Activated CD8-positive, alpha-beta T cell treated with anti-CD3 and anti-CD28 coated beads, Interleukin-2, amount 10 ng/mL, durations not matched to agents 7 days and 5 days (primary cell): Measurements from ENCODE around the gene DTNB. TPM values are rescaled to one million over a fixed set of nuclear protein-coding genes. Genes with fewer than 3 reads are reported as not detected.
"Not testable (repeated sequence)": the region's sequence is repeated elsewhere in the genome, so short reads cannot be mapped to it uniquely, and the experiment has no call there.

Experiments used
- ATAC-seq: fragments of 150-1000 bp; cut with Tn5 transposase; one replicate; pipeline ENCODE4 v1.10.0; 2021; ENCODE audit warnings: moderate library complexity
- CTCF ChIA-PET: fragments of 350-600 bp; sonication (Branson Sonifier 250); formaldehyde crosslinking; loops from one replicate; lab custom pipeline; 2021; ENCODE audit warnings: antibody characterized with exemption; lab: Charles Lee
- POLR2A ChIA-PET: fragments of 350-600 bp; sonication (Branson Sonifier 250); formaldehyde crosslinking; loops from one replicate; lab custom pipeline; 2021; ENCODE audit warnings: antibody characterized with exemption; lab: Charles Lee
- DNase-seq: peaks from one replicate; pipeline ENCODE4 v3.0.0-alpha.2; 2020
- H3K27ac Mint-ChIP-seq: one replicate; pipeline ENCODE4 v1.8.0; 2021; ENCODE audit warnings: mild to moderate bottlenecking, mixed read lengths
- H3K27me3 Mint-ChIP-seq: one replicate; pipeline ENCODE4 v1.8.0; 2021; ENCODE audit warnings: low read depth, mixed read lengths
- H3K36me3 Mint-ChIP-seq: one replicate; pipeline ENCODE4 v1.8.0; 2021; ENCODE audit warnings: low read depth, mixed read lengths
- H3K4me1 Mint-ChIP-seq: one replicate; pipeline ENCODE4 v1.8.0; 2021; ENCODE audit warnings: low read depth, mixed read lengths
- H3K4me3 Mint-ChIP-seq: one replicate; pipeline ENCODE4 v1.8.0; 2021; ENCODE audit warnings: mild to moderate bottlenecking, mixed read lengths
- H3K9me3 Mint-ChIP-seq: one replicate; pipeline ENCODE4 v1.8.0; 2022; ENCODE audit warnings: mixed read lengths; ENCODE audit not compliant: insufficient read depth
- total RNA-seq, 2 experiments: library from RNA; stranded (reverse); gene quantifications; one replicate each; pipeline ENCODE4 v1.2.3, GENCODE V29; 2021

DTNB gene
- total RNA-seq, 2 experiments from 2014 or later: 29.2 to 31.2 TPM

- Mint-ChIP-seq H3K27me3 (no peaks in the 10 kb centered on the region), H3K27ac (no peak overlapping the region), H3K9me3 (no peaks in the 10 kb centered on the region), H3K4me3 (no peak overlapping the region), H3K4me1 (peaks cover 9% of the 10 kb centered on the region), H3K36me3 (peaks cover 6% of the 10 kb centered on the region)
- ChIA-PET POLR2A (no interaction called here), CTCF (interaction anchor here (3.4 kb wide), 1 partner anchor 10 kb away, joined by 15 read pairs; no protein-coding TSS in a partner anchor)
- ATAC-seq (no peak), DNase-seq (no peak)
Measured at GRCh38 chr2:25654801-25655200, 18.6 kb downstream of the DTNB start.

DNA sequence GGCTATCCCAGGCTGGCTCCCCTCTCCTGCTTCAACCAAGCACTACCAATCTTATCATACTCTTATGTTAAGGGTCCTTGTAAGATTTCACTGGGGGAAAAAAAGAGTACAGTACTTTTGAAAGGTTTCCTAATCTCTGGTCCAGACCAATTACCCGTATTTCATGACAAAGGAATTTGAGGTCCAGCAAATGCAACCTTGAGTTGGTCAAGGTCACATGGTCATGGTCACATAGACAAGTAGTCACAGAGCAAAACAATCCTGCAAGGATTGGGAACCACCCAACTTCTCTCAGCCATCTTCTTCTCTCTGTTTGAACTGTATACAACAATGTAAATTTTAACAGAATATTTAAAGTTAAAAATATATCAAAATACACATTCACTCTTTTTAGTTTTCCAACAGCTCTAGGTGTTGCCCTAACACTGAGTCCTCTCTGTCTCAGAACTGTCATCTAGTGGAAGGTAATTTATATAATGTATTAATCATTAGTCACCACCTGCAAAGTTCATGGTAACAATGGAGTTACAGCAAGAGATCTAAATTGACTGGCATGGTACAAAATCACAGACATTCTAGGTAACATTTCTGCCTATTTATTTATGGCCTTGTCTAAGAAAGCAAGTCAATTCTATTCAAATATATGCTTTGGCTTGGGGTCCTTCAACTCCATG is 21.5 kb downstream of the DTNB start:
- Mint-ChIP-seq H3K4me1 (peaks cover 4% of the 10 kb centered on the region), H3K4me3 (no peak overlapping the region), H3K36me3 (peaks cover 8% of the 10 kb centered on the region), H3K27ac (no peak overlapping the region), H3K27me3 (no peaks in the 10 kb centered on the region), H3K9me3 (no peaks in the 10 kb centered on the region)
- ATAC-seq (no peak), DNase-seq (no peak)
- CTCF ChIA-PET: interaction anchor here (1.0 to 3.4 kb wide), 3 partner anchors 13 to 44 kb away, joined by 3 to 15 read pairs (median 3); no protein-coding TSS in a partner anchor
- POLR2A ChIA-PET: no interaction called here

DNA sequence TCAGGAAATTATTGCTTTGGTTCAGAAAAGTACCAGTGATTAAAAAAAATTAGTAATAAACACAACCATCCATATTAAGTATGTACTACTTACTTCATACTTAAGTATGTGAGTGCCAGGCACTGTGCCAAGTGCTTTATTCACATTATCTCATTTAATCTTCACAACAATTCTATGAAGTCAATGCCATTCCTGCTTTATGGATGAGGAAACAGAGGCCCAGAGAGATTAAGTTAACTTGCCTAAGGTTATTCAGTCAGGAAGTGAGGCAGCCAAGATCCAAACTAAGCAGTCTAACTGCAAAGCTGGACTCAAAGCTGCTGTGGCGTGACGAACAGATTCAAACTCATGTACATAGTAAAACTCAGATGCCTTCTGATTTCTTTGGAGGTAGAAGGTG is 22.3 kb downstream of the DTNB start:
- H3K4me1 Mint-ChIP-seq: no peaks in the 10 kb centered on the region
- H3K9me3 Mint-ChIP-seq: no peaks in the 10 kb centered on the region
- no peak overlapping the region for H3K27ac Mint-ChIP-seq
- DNase-seq (no peak), ATAC-seq (no peak)
- no peaks in the 10 kb centered on the region for H3K27me3 Mint-ChIP-seq
- ChIA-PET CTCF (interaction anchor here (1.1 kb wide), 1 partner anchor 14 kb away, joined by 3 read pairs; no protein-coding TSS in a partner anchor), POLR2A (no interaction called here)
- peaks cover 8% of the 10 kb centered on the region for H3K36me3 Mint-ChIP-seq
- no peak overlapping the region for H3K4me3 Mint-ChIP-seq

DNA sequence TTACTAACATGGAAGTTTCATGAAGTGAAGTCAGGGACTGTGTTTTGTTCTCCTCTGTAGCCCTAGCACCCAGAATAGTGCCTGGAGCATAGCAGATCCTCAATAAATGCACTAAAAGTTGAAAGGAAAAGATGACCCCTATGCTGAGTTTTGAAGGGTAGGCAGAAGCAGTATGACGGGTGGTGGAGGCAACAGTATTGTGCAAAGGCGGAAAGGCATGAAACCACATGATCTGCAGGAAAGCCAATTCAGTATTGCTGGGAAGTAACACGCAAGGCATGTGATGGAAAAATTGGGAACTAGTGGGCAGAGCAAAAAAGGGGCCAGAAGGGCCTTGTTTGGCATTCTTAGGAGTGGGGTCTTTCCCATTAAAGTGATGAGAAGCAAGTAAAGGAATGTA is 23.1 kb downstream of the DTNB start:
- POLR2A ChIA-PET: no interaction called here
- CTCF ChIA-PET: no interaction called here
- Mint-ChIP-seq H3K9me3 (no peaks in the 10 kb centered on the region), H3K36me3 (peaks cover 8% of the 10 kb centered on the region), H3K4me3 (no peak overlapping the region), H3K27me3 (no peaks in the 10 kb centered on the region), H3K4me1 (no peaks in the 10 kb centered on the region), H3K27ac (no peak overlapping the region)
- ATAC-seq (no peak), DNase-seq (no peak)

DNA sequence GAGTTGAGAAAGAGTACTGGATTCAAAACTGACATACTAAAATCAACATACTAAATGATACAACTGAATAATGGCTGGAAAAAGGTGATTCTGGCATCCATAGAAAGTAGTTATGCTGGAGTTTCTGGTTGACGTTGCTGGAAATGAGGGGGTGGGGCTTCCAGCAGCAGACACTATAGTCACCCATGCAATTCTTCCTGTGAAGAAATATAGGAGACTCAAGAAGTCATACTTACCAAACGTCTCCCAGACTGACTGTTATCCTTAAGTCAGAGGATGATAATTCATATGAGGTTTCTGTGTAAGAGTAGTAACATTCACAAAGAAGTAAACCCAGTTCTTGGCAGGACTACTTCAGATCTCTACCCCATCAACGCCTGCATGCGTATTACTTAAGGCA is 23.6 kb downstream of the DTNB start:
- H3K27ac Mint-ChIP-seq: no peak overlapping the region
- no peak for DNase-seq
- CTCF ChIA-PET: no interaction called here
- no peaks in the 10 kb centered on the region for H3K27me3 Mint-ChIP-seq
- no peaks in the 10 kb centered on the region for H3K9me3 Mint-ChIP-seq
- peaks cover 8% of the 10 kb centered on the region for H3K36me3 Mint-ChIP-seq
- no peak overlapping the region for H3K4me3 Mint-ChIP-seq
- no peak for ATAC-seq
- no peaks in the 10 kb centered on the region for H3K4me1 Mint-ChIP-seq
- POLR2A ChIA-PET: no interaction called here

DNA sequence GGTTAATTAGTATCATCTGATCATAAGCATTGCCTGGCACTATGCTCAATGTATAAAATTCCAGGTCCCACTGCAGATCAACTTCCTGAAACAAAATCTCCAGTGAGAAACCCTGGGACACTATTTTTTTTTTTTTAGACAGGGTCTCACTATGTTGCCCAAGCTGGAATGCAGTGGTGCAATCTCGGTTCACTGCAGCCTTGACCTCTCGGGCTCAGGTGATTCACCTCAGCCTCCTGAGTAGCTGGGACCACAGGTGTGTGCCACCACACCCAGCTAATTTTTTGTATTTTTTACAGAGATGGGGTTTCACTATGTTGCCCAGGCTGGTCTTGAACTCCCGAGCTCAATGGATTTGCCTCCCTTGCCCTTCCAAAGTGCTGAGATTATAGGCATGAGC is 31.1 kb downstream of the DTNB start:
- no peak overlapping the region for H3K4me3 Mint-ChIP-seq
- CTCF ChIA-PET: interaction anchor here (1.4 kb wide), 1 partner anchor 35 kb away, joined by 3 read pairs; no protein-coding TSS in a partner anchor
- POLR2A ChIA-PET: no interaction called here
- peaks cover 4% of the 10 kb centered on the region for H3K4me1 Mint-ChIP-seq
- ATAC-seq (no peak), DNase-seq (no peak)
- no peaks in the 10 kb centered on the region for H3K27me3 Mint-ChIP-seq
- H3K36me3 Mint-ChIP-seq: peaks cover 13% of the 10 kb centered on the region
- no peak overlapping the region for H3K27ac Mint-ChIP-seq
- H3K9me3 Mint-ChIP-seq: no peaks in the 10 kb centered on the region

- peaks cover 4% of the 10 kb centered on the region for H3K4me1 Mint-ChIP-seq
- H3K27me3 Mint-ChIP-seq: no peaks in the 10 kb centered on the region
- H3K9me3 Mint-ChIP-seq: no peaks in the 10 kb centered on the region
- no peak overlapping the region for H3K27ac Mint-ChIP-seq
- no peak overlapping the region for H3K4me3 Mint-ChIP-seq
- ChIA-PET POLR2A (no interaction called here), CTCF (no interaction called here)
- no peak for ATAC-seq
- peaks cover 19% of the 10 kb centered on the region for H3K36me3 Mint-ChIP-seq
- no peak for DNase-seq
Measured at GRCh38 chr2:25639696-25640095, 33.7 kb downstream of the DTNB start.

DNA sequence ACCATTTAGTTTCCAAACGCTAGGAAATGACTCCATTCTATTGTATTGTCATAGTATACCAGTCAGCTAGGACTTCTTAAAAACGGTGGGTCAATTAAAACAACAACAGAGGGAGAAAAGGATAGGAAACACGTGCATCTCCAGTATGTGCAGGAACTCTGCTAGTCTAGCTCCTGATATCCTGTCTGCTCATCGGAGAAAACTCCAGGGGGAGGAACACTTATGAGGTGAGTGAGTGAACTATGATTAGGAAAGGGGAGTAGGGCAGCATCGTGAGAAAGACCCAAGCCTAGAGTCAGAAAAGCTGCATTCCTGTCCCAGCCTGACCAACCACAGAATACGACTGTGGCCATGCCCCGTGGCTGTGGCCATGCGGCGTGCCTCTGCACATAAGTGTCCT is 34.2 kb downstream of the DTNB start:
- POLR2A ChIA-PET: no interaction called here
- Mint-ChIP-seq H3K9me3 (no peaks in the 10 kb centered on the region), H3K27ac (no peak overlapping the region), H3K4me3 (no peak overlapping the region), H3K27me3 (no peaks in the 10 kb centered on the region), H3K36me3 (peaks cover 19% of the 10 kb centered on the region), H3K4me1 (peaks cover 4% of the 10 kb centered on the region)
- CTCF ChIA-PET: interaction anchor here (1.3 kb wide), 1 partner anchor 25 kb away, joined by 7 read pairs; no protein-coding TSS in a partner anchor
- ATAC-seq (no peak), DNase-seq (no peak)

GRCh38 chr2:25635797-25636196 is 37.6 kb downstream of the DTNB start:
- Mint-ChIP-seq H3K27ac (no peak overlapping the region), H3K27me3 (no peaks in the 10 kb centered on the region), H3K36me3 (peaks cover 13% of the 10 kb centered on the region), H3K4me1 (no peaks in the 10 kb centered on the region), H3K9me3 (no peaks in the 10 kb centered on the region), H3K4me3 (no peak overlapping the region)
- ChIA-PET CTCF (no interaction called here), POLR2A (no interaction called here)
- DNase-seq: no peak
- no peak for ATAC-seq

- not testable (repeated sequence) for H3K4me3 Mint-ChIP-seq
Measured at GRCh38 chr2:25633801-25634200, 39.6 kb downstream of the DTNB start.

DNA sequence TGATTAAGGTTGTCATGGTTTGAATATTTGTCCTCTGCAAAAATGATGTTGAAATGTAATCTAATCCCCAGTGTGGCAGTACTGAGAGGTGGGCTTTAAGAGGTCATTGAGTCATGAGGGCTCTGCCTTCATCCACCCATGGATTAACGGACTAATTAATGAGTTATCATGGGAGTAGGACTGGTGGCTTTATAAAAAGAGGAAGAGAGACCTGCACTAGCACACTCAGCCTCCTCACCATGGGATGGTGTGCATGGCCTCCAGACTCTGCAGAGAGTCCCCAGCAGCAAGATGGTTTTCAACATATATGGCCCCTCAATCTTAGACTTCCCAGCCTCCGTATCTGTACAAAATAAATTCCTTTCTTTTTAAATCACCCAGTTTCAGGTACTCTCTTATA is 41.0 kb downstream of the DTNB start:
- Mint-ChIP-seq H3K36me3 (peaks cover 11% of the 10 kb centered on the region), H3K4me1 (no peaks in the 10 kb centered on the region), H3K9me3 (no peaks in the 10 kb centered on the region), H3K4me3 (no peak overlapping the region), H3K27ac (no peak overlapping the region), H3K27me3 (no peaks in the 10 kb centered on the region)
- POLR2A ChIA-PET: no interaction called here
- CTCF ChIA-PET: no interaction called here
- no peak for ATAC-seq
- DNase-seq: no peak

More at GRCh38 chr2:25633801-25634200, 39.6 kb downstream of the DTNB start:
- H3K27ac Mint-ChIP-seq, POLR2A ChIA-PET, DNase-seq, CTCF ChIA-PET, H3K27me3 Mint-ChIP-seq, H3K9me3 Mint-ChIP-seq, H3K4me1 Mint-ChIP-seq, ATAC-seq: not testable (repeated sequence)
- peaks cover 13% of the 10 kb centered on the region for H3K36me3 Mint-ChIP-seq

DNA sequence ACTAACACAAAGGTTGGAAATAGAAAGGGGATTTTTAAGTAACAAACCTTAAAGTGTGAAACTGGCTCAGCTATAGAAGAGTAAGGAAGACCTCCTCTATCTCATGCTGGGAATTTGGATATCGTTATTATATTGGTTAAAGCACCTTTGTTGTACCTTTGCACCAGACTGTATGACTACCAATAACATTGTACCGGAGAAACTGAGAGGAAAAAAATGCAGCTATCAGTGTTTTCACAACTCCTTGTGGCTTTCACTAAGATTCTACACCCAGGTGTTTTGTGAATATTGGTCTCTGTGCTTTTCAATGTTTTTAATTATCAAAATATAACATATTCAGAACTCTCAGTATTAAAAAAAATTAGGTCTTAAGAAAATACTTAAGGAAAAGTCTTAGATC is 48.7 kb downstream of the DTNB start:
- ChIA-PET POLR2A (no interaction called here), CTCF (interaction anchor here (1.4 to 2.0 kb wide), 2 partner anchors 10 to 18 kb away, joined by 3 to 7 read pairs; no protein-coding TSS in a partner anchor)
- Mint-ChIP-seq H3K36me3 (peaks cover 18% of the 10 kb centered on the region), H3K4me3 (no peak overlapping the region), H3K9me3 (no peaks in the 10 kb centered on the region), H3K27me3 (no peaks in the 10 kb centered on the region), H3K4me1 (no peaks in the 10 kb centered on the region), H3K27ac (no peak overlapping the region)
- ATAC-seq: no peak
- DNase-seq: no peak
